Mammary epithelial cell (primary cell): ENCODE data around the gene DCLRE1A.

ENCODE experiments used
- EZH2 ChIP-seq: IDR thresholded peaks from 2 replicates; pipeline ENCODE4 v1.6.1; 2012; ENCODE audit warnings: low read length, inconsistent platforms, borderline replicate concordance
- TF ChIP-seq, protein P1 (sequence below), 2 donors: IDR thresholded peaks in 1 of 2; conservative IDR thresholded peaks in 1 of 2; 2 replicates each; pipeline ENCODE4 v1.5.1; 2011 to 2012; ENCODE audit warnings: inconsistent platforms in 2 of 2, low read length in 2 of 2, mild to moderate bottlenecking in 2 of 2, control low read depth in 1 of 2, low read depth in 1 of 2; ENCODE audit not compliant: insufficient read depth in 1 of 2; ENCODE audit errors: extremely low read depth in 1 of 2

GRCh38 chr10:113859261-113859660, 5.4 kb upstream of the DCLRE1A start:
- no peak for TF ChIP-seq EZH2
- TF ChIP-seq, protein P1, sequence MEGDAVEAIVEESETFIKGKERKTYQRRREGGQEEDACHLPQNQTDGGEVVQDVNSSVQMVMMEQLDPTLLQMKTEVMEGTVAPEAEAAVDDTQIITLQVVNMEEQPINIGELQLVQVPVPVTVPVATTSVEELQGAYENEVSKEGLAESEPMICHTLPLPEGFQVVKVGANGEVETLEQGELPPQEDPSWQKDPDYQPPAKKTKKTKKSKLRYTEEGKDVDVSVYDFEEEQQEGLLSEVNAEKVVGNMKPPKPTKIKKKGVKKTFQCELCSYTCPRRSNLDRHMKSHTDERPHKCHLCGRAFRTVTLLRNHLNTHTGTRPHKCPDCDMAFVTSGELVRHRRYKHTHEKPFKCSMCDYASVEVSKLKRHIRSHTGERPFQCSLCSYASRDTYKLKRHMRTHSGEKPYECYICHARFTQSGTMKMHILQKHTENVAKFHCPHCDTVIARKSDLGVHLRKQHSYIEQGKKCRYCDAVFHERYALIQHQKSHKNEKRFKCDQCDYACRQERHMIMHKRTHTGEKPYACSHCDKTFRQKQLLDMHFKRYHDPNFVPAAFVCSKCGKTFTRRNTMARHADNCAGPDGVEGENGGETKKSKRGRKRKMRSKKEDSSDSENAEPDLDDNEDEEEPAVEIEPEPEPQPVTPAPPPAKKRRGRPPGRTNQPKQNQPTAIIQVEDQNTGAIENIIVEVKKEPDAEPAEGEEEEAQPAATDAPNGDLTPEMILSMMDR (conservative IDR thresholded peaks at IDR 0.05 in 1 of 2, IDR thresholded peaks at IDR 0.05 in 1 of 2; ENCODE audit: extremely low read depth in 1 of 2, insufficient read depth in 1 of 2, low read depth in 1 of 2, low read length in 2 of 2), result no peak
